ENCODE measurements around the gene PRIMA1.

The PRIMA1 gene

GRCh38 chr14:93741556-93742230 lies 46.6 kb downstream of the PRIMA1 start:
- H3K4me3 ChIP-seq (ENCODE audit: low read length): no peak overlapping the region
- DNase-seq (ENCODE audit: low read depth): no peak
- no peak for TF ChIP-seq CTCF (conservative IDR thresholded peaks at IDR 0.05; ENCODE audit: low read depth, low read length)

GRCh38 chr14:93737634-93738033 lies 50.7 kb downstream of the PRIMA1 start:
- TF ChIP-seq CTCF (conservative IDR thresholded peaks at IDR 0.05; ENCODE audit: low read depth, low read length): no peak
- H3K4me3 ChIP-seq (ENCODE audit: low read length): no peak overlapping the region
- no peak for DNase-seq (ENCODE audit: low read depth)

- TF ChIP-seq CTCF (conservative IDR thresholded peaks at IDR 0.05; ENCODE audit: low read depth, low read length): peak; percentile 13
- DNase-seq (ENCODE audit: low read depth): no peak
- H3K4me3 ChIP-seq (ENCODE audit: low read length): no peak overlapping the region
These were observed 51.8 kb downstream of the PRIMA1 start for GRCh38 chr14:93736378-93737014.

GRCh38 chr14:93735206-93735605 lies 53.1 kb downstream of the PRIMA1 start:
- no peak for TF ChIP-seq CTCF (conservative IDR thresholded peaks at IDR 0.05; ENCODE audit: low read depth, low read length)
- DNase-seq (ENCODE audit: low read depth): no peak
- no peak overlapping the region for H3K4me3 ChIP-seq (ENCODE audit: low read length)

- DNase-seq (ENCODE audit: low read depth): no peak
- no peak overlapping the region for H3K4me3 ChIP-seq (ENCODE audit: low read length)
- no peak for TF ChIP-seq CTCF (conservative IDR thresholded peaks at IDR 0.05; ENCODE audit: low read depth, low read length)
These were observed 54.0 kb downstream of the PRIMA1 start for GRCh38 chr14:93734086-93734822.

- TF ChIP-seq CTCF (conservative IDR thresholded peaks at IDR 0.05; ENCODE audit: low read depth, low read length): no peak
- DNase-seq (ENCODE audit: low read depth): no peak
- H3K4me3 ChIP-seq (ENCODE audit: low read length): no peak overlapping the region
These were observed 54.7 kb downstream of the PRIMA1 start for GRCh38 chr14:93733631-93734030.
